ENCODE results near the gene ZNF701.
"Not testable (repeated sequence)": the region's sequence is repeated elsewhere in the genome, so short reads cannot be mapped to it uniquely, and the experiment has no call there.

Gene ZNF701

DNA sequence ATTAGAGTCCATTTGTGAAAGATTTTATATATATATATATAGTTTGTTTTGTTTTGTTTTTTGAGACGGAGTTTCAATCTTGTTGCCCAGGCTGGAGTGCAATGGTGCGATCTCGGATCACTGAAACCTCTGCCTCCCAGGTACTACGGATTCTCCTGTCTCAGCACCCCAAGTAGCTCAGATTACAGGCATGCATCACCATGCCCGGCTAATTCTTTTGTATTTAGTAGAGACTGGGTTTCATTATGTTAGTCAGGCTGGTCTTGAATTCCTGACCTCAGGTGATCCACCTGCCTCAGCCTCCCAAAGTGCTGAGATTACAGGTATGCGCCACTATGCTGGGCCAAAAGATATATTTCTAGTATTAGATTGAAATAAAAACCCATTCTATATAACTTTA, 4.0 kb upstream of the ZNF701 start:
- DNase-seq (ENCODE audit: low read depth, low spot score): no peak

DNA sequence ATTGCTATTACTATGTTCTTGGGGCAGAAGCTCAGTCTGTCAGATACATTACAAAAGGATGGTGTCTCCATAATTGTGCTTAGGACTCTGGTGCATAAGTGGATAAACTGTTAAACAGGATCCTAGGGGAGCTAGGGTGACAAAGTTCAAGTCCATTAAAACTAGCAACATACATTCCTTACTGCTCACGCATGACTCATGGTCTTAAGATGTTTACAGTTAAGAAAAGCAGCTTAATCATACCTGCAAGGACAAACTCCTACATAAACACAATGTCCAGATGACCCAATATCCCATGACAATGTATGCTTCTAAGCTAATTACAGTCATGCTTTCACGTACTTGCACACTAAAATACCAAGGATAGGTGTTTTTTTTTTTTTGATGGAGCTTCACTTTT, 3.5 kb upstream of the ZNF701 start:
- no peak for DNase-seq (ENCODE audit: low read depth, low spot score)

DNA sequence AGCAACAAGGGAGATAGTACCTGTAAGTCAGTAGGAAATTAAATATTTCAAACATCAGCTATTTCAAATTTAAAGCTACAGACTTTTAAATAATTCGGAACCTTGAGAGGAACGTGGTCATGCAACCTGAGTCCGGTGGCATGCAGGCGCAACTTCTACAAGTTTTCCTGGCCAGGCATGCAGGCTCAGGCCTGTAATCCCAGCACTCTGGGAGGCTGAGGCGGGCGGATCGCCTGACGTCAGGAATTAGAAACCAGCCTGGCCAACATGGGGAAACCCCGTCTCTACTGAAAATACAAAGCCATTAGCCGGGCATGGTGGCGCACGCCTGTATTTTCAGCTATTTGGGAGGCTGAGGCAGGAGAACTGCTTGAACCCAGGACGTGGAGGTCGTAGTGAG, 2.2 kb upstream of the ZNF701 start:
- no peak for DNase-seq (ENCODE audit: low read depth, low spot score)

DNA sequence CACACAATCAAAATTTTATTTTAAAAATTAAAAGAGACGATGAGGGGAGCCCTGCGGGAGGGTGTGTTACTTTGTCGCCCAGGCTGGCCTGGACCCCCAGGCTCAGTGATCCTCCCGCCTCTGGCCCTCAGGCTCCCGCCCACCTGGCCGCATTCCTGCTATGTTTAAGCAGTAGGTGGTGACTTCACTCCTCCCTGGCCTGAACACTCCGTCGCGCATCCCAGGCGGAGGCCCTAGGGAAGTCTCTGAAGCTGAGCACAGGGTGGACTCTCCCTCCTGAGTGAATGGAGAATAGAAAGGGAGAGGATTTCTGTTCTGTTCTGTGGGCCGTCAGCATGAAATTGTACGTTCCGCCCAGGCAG, 468 bp upstream of the ZNF701 start:
- not testable (repeated sequence) for DNase-seq (ENCODE audit: low read depth, low spot score)

DNA sequence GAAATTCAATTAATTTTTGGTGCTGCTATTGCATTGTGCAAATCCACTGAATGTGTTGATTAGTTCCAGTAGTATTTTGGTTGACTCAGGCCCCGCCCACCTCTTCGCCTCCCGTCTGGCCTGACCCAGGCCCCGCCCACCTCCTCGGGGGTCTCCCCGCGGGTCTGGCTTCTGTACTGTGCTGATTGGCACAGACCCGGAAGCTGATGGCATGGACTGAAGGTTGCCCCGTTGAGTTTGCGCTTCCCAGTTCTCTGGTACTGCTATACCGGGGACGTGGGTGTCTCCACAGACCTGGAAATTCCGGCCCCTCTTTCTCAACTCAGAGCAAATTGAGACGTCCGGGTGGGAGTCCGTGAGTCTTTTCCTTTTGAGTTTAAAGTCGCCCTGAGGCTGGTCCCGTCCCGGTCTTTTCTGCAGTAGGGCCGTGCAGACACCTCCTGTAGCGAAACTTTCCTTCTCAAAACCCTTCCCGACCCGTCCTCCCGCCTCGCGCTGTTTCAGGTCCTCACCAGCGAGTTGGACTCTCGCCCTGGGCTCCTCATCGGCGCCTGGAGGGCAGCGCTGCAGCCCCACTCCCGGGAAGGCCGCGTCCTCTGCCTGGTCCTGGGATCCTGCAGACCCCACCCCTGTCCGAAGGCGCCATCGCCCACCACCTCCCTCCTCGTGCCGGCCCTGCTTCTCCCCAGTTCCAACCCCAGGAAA, 14.8 kb downstream of the ZNF701 start:
- DNase-seq (ENCODE audit: low read depth, low spot score): no peak

DNA sequence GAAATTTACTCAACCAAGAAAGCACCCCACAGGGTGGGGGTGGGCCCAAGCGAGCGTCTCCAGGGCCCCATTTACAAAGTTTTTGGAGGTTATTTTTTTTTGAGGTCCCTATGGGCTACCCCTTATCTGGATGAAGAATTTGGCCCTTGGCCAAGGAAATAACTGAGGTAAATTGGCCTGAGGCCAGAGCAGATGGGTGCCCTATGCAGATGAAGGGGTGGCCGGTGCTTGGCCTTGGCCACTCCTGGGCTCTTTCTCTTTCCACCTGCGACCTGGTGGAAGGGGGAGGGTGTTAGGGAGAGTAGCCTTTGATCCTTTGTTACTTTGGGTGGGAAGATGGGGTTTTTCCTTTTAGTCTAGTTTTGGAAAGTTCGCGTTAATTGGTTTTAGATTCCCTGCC, 15.5 kb downstream of the ZNF701 start:
- DNase-seq (ENCODE audit: low read depth, low spot score): no peak

DNA sequence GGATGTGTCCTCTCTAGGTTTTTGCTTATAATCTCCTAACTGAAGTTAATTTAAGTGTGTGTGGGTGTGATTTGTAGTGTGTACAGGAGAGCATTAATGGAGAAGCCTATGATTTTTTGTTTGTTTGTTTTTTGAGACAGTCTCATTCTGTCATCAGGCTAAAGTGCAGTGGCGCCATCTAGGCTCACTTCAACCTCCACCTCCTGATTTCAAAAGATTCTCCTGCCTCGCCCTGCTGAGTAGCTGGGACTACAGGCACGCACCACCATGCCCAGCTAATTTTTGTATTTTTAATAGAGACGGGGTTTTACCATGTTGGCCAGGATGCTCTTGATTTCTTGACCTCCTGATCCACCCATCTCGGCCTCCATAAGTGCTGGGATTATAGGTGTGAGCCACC, 20.6 kb downstream of the ZNF701 start:
- no peak for DNase-seq (ENCODE audit: low read depth, low spot score)

DNA sequence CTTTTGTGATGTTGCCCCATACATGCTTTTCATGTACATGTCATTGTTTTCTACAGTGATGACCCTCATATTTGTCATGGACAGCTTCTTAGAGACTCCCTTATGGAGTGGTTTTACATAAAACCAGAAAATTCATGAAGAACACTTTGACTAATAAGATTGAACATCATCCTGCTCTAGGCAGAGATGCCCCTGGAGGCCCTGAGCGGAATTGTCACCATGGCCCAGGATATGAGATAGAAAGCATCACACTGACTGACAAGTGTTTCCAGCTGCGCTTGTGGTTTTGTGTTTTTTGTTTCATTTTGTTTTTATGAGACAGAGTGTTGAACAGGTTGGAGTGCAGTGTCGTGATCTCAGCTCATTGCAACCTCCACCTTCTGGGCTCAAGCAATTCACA, 22.2 kb downstream of the ZNF701 start:
- DNase-seq (ENCODE audit: low read depth, low spot score): no peak

DNA sequence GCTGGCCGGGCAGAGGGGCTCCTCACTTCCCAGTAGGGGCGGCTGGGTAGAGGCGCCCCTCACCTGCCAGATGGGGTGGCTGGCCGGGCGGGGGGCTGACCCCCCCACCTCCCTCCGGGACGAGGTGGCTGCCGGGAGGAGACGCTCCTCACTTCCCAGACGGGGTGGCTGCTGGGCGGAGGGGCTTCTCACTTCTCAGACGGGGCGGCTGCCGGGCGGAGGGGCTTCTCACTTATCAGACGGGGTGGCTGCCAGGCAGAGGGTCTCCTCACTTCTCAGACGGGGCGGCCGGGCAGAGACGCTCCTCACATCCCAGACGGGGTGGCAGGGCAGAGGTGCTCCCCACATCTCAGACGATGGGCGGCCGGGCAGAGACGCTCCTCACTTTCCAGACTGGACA, 23.4 kb downstream of the ZNF701 start:
- not testable (repeated sequence) for DNase-seq (ENCODE audit: low read depth, low spot score)

DNA sequence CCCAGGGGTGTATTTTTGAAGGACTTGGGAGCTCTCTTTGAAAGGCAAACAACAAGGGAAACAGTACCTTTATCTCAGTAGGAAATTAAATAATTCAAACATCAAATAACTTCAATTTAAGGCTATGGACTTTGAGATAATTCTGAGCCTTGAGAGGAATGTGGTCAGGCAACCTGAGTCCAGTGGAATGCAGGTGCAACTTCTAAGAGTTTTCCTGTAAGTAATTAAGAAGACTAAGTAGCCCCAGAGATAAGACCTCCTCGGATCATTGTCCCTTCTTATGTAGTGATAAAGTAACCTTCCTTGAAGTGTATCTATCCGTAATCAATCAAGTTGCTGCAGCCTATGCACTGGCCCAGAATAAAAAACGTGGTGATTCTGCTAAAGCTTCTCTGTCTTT, 29.2 kb downstream of the ZNF701 start:
- DNase-seq (ENCODE audit: low read depth, low spot score): no peak

DNA sequence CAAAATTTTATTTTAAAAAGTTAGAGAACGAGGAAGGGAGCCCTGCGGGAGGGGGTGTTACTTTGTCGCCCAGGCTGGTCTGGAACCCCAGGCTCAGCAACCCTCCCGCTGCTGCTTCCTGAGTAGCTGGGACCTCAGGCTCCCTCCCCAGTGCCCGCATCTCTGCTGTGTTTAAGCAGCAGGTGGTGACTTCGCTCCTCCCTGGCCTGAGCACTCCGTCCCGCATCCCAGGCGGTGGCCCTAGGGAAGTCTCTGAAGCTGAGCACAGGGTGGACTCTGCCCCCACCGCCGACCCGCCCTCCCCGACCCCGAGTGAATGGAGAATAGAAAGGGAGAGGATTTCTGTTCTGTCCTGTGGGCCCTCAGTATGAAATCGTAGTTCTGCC, 30.5 kb downstream of the ZNF701 start:
- no peak for DNase-seq (ENCODE audit: low read depth, low spot score)

DNA sequence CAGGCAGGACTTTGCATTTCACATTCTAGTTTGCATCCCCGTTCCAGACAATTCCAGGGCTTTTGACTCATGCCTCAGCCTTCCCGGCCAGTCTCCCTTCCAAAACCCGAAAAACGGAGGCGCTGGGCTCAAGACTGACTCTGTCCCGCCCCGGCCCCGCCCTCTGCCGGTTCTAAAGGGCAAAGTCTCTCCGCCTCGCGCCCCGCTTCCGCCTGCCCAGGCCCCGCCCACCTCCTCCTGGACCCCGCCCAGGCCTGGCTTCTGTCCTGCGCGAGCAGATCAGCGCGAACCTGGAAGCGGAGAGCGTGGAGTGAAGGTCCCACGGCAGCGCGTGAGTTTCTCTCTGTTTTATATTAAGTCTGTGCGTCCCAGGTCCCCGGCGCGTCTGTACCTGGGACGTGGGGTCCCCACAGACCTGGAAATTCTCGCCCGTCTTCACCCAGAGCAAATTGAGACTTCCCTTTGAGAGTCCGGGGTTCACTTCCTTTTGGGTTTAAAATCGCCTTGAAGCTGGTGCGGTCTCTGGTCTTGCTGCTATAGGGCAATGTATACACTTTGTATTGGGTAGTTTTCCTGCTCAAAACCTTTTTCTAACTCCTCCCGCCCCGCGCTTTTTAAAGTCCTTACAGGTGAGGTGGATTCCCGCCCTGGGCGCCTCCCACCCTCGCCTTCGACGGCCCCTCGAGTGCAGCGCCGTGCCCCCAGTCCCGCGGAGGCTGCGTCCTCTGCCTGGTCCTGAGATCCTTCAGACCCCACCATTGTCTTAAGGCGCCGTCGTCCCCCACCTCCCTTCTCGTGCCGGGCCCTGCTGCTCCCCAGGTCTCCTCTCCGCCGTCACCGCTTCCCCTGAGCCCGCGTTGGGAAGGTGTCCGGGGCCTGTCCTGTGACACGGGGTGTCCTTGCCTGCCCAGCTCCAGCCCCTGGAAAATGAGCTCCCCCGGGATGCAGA, 31.2 kb downstream of the ZNF701 start:
- DNase-seq (ENCODE audit: low read depth, low spot score): peak; percentile 54

DNA sequence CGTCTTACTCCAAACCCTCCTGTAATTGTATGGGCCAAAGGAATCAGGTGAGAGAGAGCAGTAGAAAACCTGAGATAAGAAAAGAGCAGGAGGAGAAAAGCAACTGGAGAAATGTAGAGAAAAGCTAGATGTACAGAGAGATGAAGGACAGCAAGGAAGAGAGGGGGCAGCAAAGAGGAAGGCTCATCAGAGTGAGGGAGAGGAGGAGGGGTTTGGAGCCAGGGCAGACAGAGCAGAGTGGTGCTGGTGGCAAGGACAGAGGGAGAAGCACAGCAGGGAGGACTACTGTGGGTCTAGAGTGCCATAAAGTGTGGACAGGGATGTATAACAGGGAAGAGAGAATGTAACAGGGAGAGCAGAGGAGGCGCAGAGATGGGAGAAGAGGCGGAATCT, 31.9 kb downstream of the ZNF701 start:
- not testable (repeated sequence) for DNase-seq (ENCODE audit: low read depth, low spot score)

DNA sequence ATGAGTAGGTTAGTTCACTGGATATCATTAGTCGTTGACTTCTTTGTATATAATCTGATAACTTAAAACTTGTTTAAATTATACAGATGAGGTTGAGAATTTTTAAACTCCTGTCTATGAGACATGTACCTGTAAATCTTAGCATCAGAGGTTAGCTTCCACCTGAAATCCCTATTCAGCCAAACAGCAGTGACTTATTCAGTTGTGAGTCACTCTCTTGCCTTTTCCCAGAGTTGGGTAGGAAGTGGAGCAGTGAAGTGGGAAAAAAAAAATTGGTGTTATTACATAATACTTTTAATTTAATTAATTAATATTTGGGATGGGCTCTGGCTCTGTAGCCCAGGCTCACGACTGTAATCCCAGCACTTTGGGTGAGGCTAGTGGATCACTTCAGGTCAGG, 32.9 kb downstream of the ZNF701 start:
- DNase-seq (ENCODE audit: low read depth, low spot score): no peak

DNA sequence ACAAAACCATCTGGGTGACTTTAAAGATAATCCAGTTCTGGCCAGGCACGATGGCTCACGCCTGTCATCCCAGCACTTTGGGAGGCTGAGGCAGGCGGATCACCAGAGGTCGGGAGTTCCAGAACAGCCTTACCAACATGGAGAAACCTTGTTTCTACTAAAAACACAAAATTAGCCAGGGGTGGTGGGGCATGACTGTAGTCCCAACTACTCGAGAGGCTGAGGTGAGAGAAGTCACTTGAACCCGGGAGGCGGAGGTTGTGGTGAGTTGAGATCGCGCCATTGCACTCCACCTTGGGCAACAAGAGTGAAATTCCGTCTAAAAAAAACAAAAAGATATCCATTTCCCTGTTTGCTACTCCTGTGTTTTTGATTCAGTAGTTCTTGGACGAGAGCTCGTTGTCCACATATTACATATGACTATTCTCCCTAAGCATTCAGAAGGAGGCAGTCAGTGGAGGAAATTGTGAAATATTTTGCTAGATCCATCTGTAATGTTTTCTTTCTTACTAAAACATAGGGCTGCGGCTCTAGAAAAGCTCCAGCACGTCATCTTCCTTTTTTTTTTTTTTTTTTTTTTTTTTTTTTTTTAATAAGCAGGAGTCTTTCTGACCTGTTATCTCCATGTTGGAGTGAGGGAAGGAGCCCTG, 33.6 kb downstream of the ZNF701 start:
- no peak for DNase-seq (ENCODE audit: low read depth, low spot score)

DNA sequence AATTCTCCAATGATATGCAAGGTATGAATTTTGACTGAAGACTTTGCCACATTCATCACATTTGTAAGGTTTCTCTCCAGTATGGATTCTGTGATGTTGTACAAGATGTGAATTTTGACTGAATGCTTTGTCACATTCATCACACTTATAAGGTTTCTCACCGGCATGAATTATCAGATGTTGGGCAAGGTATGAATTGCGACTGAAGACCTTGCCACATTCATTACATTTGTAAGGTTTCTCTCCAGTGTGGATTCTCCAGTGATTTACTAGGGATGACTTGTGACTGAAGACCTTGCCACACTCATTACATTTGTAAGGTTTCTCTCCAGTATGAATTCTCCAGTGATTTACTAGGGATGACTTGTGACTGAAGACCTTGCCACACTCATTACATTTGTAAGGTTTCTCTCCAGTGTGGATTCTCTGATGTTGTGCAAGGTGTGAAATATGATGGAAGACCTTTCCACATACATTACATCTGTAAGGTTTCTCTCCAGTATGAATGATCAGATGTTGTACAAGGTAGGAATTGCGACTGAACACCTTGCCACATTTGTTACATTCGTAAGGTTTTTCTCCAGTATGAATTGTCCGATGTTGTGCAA, 43.3 kb downstream of the ZNF701 start:
- DNase-seq (ENCODE audit: low read depth, low spot score): no peak

DNA sequence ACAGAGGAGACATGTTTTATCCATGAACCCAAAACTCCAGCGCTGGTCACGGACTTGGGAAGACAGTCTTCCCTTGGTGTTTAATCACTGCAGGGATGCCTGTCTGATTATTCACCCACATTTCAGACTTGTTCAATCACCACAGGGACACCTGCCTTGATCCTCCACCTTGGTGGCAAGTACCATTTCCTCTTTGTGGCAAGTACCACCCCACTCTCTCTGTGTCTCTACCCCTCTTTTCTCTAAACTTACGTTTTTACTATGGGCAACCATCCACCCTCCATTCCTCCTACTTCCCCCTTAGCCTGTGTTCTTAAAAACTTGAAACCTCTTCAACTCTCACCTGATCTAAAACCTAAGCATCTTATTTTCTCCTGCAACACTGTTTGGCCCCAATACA, 51.3 kb downstream of the ZNF701 start:
- no peak for DNase-seq (ENCODE audit: low read depth, low spot score)

DNA sequence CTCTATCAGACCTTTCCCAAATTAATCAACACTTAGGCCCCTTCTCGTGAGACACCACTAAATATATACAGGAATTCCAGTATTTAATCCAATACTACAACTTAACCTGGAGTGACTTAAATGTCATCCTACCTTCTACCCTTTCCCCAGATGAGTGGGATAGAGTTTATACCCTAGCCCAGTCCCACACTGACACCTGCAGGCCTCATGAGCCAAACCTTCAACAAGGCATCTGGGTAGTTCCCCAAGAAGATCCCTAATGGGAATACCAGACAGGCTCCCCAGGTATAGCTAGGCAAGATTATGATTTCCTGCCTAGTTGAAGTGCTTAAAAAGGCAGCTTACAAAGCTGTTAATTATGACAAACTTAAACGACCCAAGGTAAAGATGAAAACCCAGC, 52.2 kb downstream of the ZNF701 start:
- no peak for DNase-seq (ENCODE audit: low read depth, low spot score)

DNA sequence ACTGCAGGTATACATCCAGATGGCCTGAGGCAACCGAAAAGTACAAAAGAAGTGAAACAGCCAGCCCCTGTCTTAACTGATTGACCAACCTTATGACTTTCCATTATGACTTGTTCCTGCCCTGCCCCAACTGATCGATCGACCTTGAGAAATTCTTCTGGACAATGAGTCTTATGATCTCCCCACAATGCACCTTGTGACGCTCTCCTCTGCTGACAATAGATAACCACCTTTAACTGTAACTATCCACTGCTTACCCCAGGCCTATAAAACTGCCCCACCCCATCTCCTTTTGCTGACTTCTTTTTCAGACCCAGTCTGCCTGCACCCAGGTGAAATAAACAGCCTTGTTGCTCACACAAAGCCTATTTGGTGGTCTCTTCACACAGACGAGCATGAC, 56.8 kb downstream of the ZNF701 start:
- no peak for DNase-seq (ENCODE audit: low read depth, low spot score)

DNA sequence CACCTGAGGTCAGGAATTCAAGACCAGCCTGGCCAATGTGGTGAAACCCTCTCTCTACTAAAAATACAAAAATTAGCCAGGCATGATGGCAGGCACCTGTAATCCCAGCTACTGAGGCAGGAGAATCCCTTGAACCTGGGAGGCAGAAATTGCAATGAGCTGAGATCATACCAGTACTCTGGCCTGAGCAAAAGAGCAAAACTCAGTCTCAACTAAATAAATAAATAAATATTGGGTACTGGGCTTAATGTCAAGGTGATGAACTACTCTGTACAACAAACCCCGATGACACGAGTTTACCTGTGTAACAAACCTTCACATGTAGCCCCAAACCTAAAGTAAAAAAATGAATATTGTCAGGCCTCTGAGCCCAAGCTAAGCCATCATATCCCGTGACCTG, 57.4 kb downstream of the ZNF701 start:
- not testable (repeated sequence) for DNase-seq (ENCODE audit: low read depth, low spot score)

DNA sequence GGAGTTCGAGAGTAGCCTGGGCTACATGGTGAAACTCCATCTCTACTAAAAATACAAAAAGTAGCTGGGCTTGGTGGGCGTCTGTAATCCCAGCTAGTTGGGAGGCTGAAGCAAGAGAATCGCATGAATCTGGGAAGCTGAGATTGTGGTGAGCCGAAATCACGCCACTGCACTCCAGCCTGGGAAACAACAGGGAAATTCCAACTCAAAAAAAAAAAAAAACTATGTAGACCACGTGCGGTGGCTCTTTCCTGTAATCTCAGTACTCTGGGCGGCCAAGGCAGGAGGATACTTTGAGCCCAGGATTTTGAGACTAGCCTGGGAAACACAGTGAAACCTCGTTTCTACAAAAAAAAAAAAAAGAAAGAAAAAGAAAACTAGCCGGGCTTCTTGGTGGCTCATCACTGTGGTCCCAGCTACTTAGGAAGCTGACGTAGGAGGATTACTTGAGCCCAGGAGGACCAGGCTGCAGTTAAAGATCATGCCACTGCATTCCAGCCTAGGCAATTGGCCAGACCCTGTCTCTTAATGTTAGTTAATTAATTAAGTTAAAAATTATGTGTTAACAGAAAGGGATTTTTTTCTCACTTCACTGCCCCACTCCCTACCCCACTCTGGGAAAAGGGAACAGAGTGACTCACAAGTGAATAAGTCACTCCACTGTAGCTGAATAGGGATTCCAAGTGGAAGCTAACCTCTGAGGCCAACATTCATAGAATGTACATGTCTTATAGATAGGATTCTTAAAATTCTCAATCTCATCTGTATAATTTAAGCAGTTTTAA, 65.9 kb downstream of the ZNF701 start:
- no peak for DNase-seq (ENCODE audit: low read depth, low spot score)

Measured in smooth muscle cell of the brain vasculature (primary cell).